Measurements from ENCODE around the gene CD81.

DNA sequence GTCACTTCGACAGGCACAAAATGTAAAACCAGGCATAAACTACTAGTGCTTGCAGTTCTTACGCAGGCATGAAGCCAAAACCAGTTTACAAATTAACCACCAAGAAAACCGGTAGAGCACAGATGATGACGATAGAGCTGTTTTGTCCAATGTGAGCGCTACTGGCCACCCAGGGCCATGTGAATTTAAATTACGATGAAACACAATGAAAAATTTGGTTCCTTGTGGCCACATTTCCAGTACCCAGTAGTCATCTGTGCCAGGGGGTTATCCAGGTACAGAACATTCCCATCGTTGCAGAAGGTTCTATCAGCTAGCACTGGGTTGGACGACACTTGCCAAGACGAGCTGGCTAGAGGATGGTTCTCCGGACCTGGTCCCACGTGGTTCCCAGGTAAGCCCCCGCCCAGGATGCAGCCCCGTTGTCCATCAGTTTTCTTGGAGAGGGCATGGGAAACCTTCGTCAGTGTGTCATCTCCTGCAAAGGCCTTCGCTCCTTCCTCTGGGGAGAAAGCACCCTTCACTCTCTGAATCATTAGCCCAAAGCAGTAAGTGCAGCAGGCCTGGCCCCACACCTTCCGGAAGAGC is 1.1 kb upstream of the CD81 start:
- TF ChIP-seq, protein P1, sequence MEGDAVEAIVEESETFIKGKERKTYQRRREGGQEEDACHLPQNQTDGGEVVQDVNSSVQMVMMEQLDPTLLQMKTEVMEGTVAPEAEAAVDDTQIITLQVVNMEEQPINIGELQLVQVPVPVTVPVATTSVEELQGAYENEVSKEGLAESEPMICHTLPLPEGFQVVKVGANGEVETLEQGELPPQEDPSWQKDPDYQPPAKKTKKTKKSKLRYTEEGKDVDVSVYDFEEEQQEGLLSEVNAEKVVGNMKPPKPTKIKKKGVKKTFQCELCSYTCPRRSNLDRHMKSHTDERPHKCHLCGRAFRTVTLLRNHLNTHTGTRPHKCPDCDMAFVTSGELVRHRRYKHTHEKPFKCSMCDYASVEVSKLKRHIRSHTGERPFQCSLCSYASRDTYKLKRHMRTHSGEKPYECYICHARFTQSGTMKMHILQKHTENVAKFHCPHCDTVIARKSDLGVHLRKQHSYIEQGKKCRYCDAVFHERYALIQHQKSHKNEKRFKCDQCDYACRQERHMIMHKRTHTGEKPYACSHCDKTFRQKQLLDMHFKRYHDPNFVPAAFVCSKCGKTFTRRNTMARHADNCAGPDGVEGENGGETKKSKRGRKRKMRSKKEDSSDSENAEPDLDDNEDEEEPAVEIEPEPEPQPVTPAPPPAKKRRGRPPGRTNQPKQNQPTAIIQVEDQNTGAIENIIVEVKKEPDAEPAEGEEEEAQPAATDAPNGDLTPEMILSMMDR (IDR thresholded peaks at IDR 0.05): no peak
- TF ChIP-seq POLR2A (IDR thresholded peaks at IDR 0.05): no peak

All from thyroid gland (tissue), 4 donors.